Testis (tissue), 3 donors: Measurements from ENCODE around the gene SPINK1. TPM values are rescaled to one million over a fixed set of nuclear protein-coding genes. Genes with fewer than 3 reads are reported as not detected.
"Not testable (repeated sequence)": the region's sequence is repeated elsewhere in the genome, so short reads cannot be mapped to it uniquely, and the experiment has no call there.

Source experiments
- DNase-seq: peaks from one replicate; pipeline ENCODE4 v3.0.0-alpha.2; 2019
- H3K27ac ChIP-seq, 2 donors: fragments of 200-600 bp; sonication (generic); one replicate each; pipeline ENCODE4 v1.5.1; 2019
- H3K27me3 ChIP-seq: fragments of 200-600 bp; sonication (generic); one replicate; pipeline ENCODE4 v1.5.1; 2019
- H3K36me3 ChIP-seq: fragments of 200-600 bp; sonication (generic); one replicate; pipeline ENCODE4 v1.5.1; 2017; ENCODE audit warnings: low read depth; ENCODE audit errors: missing control alignments
- H3K4me1 ChIP-seq: fragments of 200-600 bp; sonication (generic); one replicate; pipeline ENCODE4 v1.5.1; 2019
- H3K4me3 ChIP-seq, 2 donors: fragments of 200-600 bp; sonication (generic); one replicate each; pipeline ENCODE4 v1.5.1; 2017 to 2019
- H3K9me3 ChIP-seq: fragments of 200-600 bp; sonication (generic); one replicate; pipeline ENCODE4 v1.5.1; 2017
- CTCF ChIP-seq, 3 experiments: fragments of 450-650 bp in 2 of 3; fragments of 200-600 bp in 1 of 3; sonication (generic) in 1 of 3; IDR thresholded peaks; one replicate each; pipeline ENCODE4 v1.5.1; 2016 to 2019; ENCODE audit warnings: antibody characterized with exemption in 3 of 3, mild to moderate bottlenecking in 2 of 3, moderate library complexity in 1 of 3
- POLR2A ChIP-seq: fragments of 450-650 bp; IDR thresholded peaks from one replicate; pipeline ENCODE4 v1.6.1; 2017; ENCODE audit warnings: antibody characterized with exemption, mild to moderate bottlenecking, moderate library complexity
- WGBS, 2 donors: methylation state at CpG; one replicate each; pipeline ENCODE4 v1.1.5; 2018; 5-methylcytosine and 5-hydroxymethylcytosine counted together
- intact Hi-C: fragments of 100-400 bp; cut with DNase I; formaldehyde crosslinking; loops from one replicate; pipeline ENCODE4 v1.15.1; 2023; ENCODE audit warnings: low total_unique reads
- polyA plus RNA-seq: library from polyadenylated mRNA; stranded (reverse); fragments of 350-450 nt; fragmentation: Illumina TruSeq; extraction: RNeasy Lipid Tissue Mini Kit (QIAGEN cat#74804); gene quantifications from one replicate; pipeline ENCODE4 v1.2.3, GENCODE V29; 2014; ENCODE audit warnings: low read depth, low replicate concordance; ENCODE audit not compliant: insufficient read depth
- total RNA-seq, 2 donors: library from RNA; depleted of rRNA; stranded (reverse); fragments of >200 nt; gene quantifications; one replicate each; pipeline ENCODE4 v1.2.3, GENCODE V29; 2016

SPINK1 gene
- total and polyA plus RNA-seq, 3 donors from 2014 or later = not detected

GRCh38 chr5:147813696-147814095 is 17.8 kb downstream of the SPINK1 start:
- no peaks in the 10 kb centered on the region for H3K27me3 ChIP-seq
- no peaks in the 10 kb centered on the region for H3K36me3 ChIP-seq
- TF ChIP-seq POLR2A (no peak), CTCF (IDR thresholded peaks at IDR 0.05) (no peak)
- no peaks in the 10 kb centered on the region for H3K4me1 ChIP-seq
- 71 to 76% methylated on average over 1 of the region's 1 CpG for WGBS, 2 donors
- H3K9me3 ChIP-seq = no peaks in the 10 kb centered on the region
- no peak for DNase-seq
- intact Hi-C loops = no loop called here
- H3K27ac ChIP-seq = no peak overlapping the region
- no peak overlapping the region for H3K4me3 ChIP-seq

- TF ChIP-seq POLR2A = no peak
- no peak for TF ChIP-seq CTCF (IDR thresholded peaks at IDR 0.05)
- H3K36me3 ChIP-seq = no peaks in the 10 kb centered on the region
- no peak overlapping the region for H3K4me3 ChIP-seq
- DNase-seq = no peak
- WGBS, 2 donors = 67 to 75% methylated on average over 5 of the region's 5 CpGs
- intact Hi-C loops = no loop called here
- no peak overlapping the region for H3K27ac ChIP-seq
- H3K4me1 ChIP-seq = no peaks in the 10 kb centered on the region
- no peaks in the 10 kb centered on the region for H3K9me3 ChIP-seq
- H3K27me3 ChIP-seq = no peaks in the 10 kb centered on the region
Observed at GRCh38 chr5:147809830-147810666, 21.4 kb downstream of the SPINK1 start.

DNA sequence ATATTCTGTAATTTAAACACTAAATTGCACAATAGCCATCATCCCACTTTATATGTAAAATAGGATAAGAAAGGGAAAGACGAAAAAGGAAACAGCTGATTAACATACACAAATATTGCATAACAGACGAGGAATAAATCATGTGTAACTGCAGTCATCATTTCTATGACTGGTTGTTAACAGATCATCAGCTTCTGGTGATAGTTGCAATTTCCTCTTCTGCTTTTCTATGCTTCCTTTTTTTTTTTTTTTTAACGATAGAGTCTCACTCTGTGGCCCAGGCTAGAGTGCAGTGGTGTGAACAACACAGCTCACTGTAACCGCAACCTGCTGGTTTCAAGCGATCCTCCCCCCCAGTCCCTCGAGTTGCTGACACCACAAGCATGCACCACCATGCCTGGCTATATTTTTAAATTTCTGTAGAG is 26.4 kb downstream of the SPINK1 start:
- no peak for TF ChIP-seq CTCF (IDR thresholded peaks at IDR 0.05)
- TF ChIP-seq POLR2A = no peak
- Histone ChIP-seq H3K36me3 (no peaks in the 10 kb centered on the region), H3K27ac (no peak overlapping the region), H3K9me3 (no peaks in the 10 kb centered on the region), H3K4me1 (no peaks in the 10 kb centered on the region), H3K27me3 (no peaks in the 10 kb centered on the region), H3K4me3 (no peak overlapping the region)
- WGBS, 2 donors = 78 to 81% methylated on average over 6 of the region's 6 CpGs
- DNase-seq = no peak
- intact Hi-C loops = no loop called here

- DNase-seq = no peak
- H3K4me3 ChIP-seq = no peak overlapping the region
- no peaks in the 10 kb centered on the region for H3K9me3 ChIP-seq
- 67 to 74% methylated on average over 3 of the region's 3 CpGs for WGBS, 2 donors
- H3K27ac ChIP-seq = no peak overlapping the region
- TF ChIP-seq POLR2A = no peak
- no peak for TF ChIP-seq CTCF (IDR thresholded peaks at IDR 0.05)
- no peaks in the 10 kb centered on the region for H3K36me3 ChIP-seq
- H3K4me1 ChIP-seq = no peaks in the 10 kb centered on the region
- intact Hi-C loops = no loop called here
- H3K27me3 ChIP-seq = no peaks in the 10 kb centered on the region
Observed at GRCh38 chr5:147804334-147804733, 27.1 kb downstream of the SPINK1 start.

- DNase-seq = no peak
- Histone ChIP-seq H3K4me3 (no peak overlapping the region), H3K36me3 (no peaks in the 10 kb centered on the region), H3K9me3 (no peaks in the 10 kb centered on the region), H3K4me1 (no peaks in the 10 kb centered on the region), H3K27ac (no peak overlapping the region), H3K27me3 (no peaks in the 10 kb centered on the region)
- TF ChIP-seq POLR2A (no peak), CTCF (IDR thresholded peaks at IDR 0.05) (no peak)
- 42 to 47% methylated on average over 1 of the region's 1 CpG for WGBS, 2 donors
- intact Hi-C loops = no loop called here
Observed at GRCh38 chr5:147803926-147804325, 27.5 kb downstream of the SPINK1 start.

GRCh38 chr5:147803161-147803560 is 28.3 kb downstream of the SPINK1 start:
- H3K36me3 ChIP-seq, H3K27ac ChIP-seq, H3K4me1 ChIP-seq, H3K27me3 ChIP-seq, H3K9me3 ChIP-seq, H3K4me3 ChIP-seq, DNase-seq, intact Hi-C loops: not testable (repeated sequence)
- 61 to 72% methylated on average over 3 of the region's 3 CpGs for WGBS, 2 donors
